ENCODE results near the gene SWI5. TPM values are rescaled to one million over a fixed set of nuclear protein-coding genes. Genes with fewer than 3 reads are reported as not detected.

SWI5 gene
- total RNA-seq, 1 donor from 2014 or later: 29.2 TPM

DNA sequence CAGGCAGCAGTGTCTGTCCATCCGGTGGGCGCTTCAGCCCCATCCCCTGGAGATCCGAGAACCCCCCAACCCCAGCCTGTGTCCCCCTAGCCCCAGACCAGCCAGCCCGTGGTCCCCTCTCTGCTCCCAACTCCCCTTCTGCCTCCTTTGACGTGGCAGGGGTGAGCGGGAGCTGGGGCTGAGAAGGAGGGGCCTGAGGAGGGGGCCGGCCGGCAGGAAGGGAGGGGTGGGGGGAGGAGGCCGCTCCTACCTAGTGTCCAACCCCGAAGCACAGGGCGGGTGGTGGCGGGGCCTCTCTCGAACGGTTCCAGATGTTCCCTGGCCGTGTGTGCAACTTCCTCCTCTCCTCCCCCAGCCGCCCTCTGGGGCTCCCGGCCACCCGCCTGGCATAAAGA is 31.2 kb upstream of the SWI5 start:
- no peaks in the 10 kb centered on the region for H3K36me3 ChIP-seq (ENCODE audit: insufficient read depth, low read length)
- peak overlapping the region; percentile 45 for H3K27ac ChIP-seq (ENCODE audit: low read depth, low read length)
- no peak overlapping the region for H3K27ac Mint-ChIP-seq (ENCODE audit: unreplicated experiment)
- H3K4me3 Mint-ChIP-seq (ENCODE audit: unreplicated experiment): no peak overlapping the region
- peaks cover 14% of the 10 kb centered on the region for H3K4me1 Mint-ChIP-seq (ENCODE audit: low read depth, unreplicated experiment)
- H3K4me3 ChIP-seq (ENCODE audit: insufficient read depth, low read depth, low read length): peak overlapping the region; percentile 36
- no peaks in the 10 kb centered on the region for H3K9me3 Mint-ChIP-seq (ENCODE audit: unreplicated experiment)
- peak overlapping the region; percentile 67 for H3K9ac ChIP-seq (ENCODE audit: low read length)
- FAIRE-seq (no peak), DNase-seq (ENCODE audit: low read depth) (peak; percentile 61)
- H3K36me3 Mint-ChIP-seq (ENCODE audit: low read depth, unreplicated experiment): peaks cover 22% of the 10 kb centered on the region
- no peaks in the 10 kb centered on the region for H4K20me1 ChIP-seq (ENCODE audit: insufficient read depth, low read length)
- H3K4me2 ChIP-seq (ENCODE audit: low read length): peak overlapping the region; percentile 45
- TF ChIP-seq, protein P1, sequence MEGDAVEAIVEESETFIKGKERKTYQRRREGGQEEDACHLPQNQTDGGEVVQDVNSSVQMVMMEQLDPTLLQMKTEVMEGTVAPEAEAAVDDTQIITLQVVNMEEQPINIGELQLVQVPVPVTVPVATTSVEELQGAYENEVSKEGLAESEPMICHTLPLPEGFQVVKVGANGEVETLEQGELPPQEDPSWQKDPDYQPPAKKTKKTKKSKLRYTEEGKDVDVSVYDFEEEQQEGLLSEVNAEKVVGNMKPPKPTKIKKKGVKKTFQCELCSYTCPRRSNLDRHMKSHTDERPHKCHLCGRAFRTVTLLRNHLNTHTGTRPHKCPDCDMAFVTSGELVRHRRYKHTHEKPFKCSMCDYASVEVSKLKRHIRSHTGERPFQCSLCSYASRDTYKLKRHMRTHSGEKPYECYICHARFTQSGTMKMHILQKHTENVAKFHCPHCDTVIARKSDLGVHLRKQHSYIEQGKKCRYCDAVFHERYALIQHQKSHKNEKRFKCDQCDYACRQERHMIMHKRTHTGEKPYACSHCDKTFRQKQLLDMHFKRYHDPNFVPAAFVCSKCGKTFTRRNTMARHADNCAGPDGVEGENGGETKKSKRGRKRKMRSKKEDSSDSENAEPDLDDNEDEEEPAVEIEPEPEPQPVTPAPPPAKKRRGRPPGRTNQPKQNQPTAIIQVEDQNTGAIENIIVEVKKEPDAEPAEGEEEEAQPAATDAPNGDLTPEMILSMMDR (IDR thresholded peaks at IDR 0.05; ENCODE audit: insufficient read depth, low read depth, low read length): no peak
- TF ChIP-seq EZH2 (IDR thresholded peaks at IDR 0.05; ENCODE audit: insufficient read depth, low read length): no peak
- H3K4me1 ChIP-seq (ENCODE audit: insufficient read depth, low read length): peaks cover 31% of the 10 kb centered on the region
- no peaks in the 10 kb centered on the region for H3K27me3 ChIP-seq (ENCODE audit: insufficient read depth, low read length)
- H2AFZ ChIP-seq (ENCODE audit: low read depth, low read length): no peak overlapping the region
- H3K9me3 ChIP-seq (ENCODE audit: insufficient read depth, low read depth, low read length): no peaks in the 10 kb centered on the region
- H3K27me3 Mint-ChIP-seq (ENCODE audit: low read depth, unreplicated experiment): no peaks in the 10 kb centered on the region
- no peaks in the 10 kb centered on the region for H3K79me2 ChIP-seq (ENCODE audit: insufficient read depth, low read length)

DNA sequence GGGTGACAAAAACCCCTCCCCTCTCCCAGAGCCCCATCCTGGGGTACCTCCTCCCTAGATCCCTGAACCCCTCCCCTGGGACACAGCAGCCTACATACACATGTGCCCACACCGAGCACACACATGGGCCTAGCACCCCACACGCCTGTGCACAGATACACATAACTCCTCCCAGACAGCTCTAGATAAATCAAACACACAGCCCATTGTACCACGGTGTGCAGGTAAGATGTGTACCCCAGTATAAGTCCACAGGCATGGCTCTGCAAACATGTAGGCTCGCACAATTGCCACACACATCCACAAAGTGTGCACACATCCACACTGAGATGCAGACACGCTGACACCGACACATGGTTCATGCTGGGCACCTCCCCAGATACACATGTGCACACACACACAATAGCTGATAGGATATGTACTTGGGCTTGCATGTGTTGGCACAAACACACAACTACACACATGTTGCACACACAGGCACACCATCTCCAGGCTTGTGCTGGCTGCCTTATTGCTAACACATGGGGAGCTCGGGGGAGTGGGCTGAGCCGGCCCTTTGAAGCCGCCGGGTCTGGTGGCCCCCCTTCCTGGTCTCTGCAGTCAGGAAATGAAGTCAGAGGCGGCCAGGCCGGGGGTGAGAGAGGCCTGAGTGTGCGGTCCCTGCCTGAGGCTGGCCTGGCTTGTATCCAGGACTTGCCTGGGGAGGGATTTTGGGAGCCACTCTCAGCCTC is 30.5 kb upstream of the SWI5 start:
- Mint-ChIP-seq H3K27ac (ENCODE audit: unreplicated experiment) (peak overlapping the region; percentile 73), H3K4me3 (ENCODE audit: unreplicated experiment) (peak overlapping the region; percentile 73), H3K4me1 (ENCODE audit: low read depth, unreplicated experiment) (peaks cover 14% of the 10 kb centered on the region), H3K9me3 (ENCODE audit: unreplicated experiment) (no peaks in the 10 kb centered on the region), H3K36me3 (ENCODE audit: low read depth, unreplicated experiment) (peaks cover 16% of the 10 kb centered on the region), H3K27me3 (ENCODE audit: low read depth, unreplicated experiment) (no peaks in the 10 kb centered on the region)
- peaks cover 31% of the 10 kb centered on the region for H3K4me1 ChIP-seq (ENCODE audit: insufficient read depth, low read length)
- H3K4me2 ChIP-seq (ENCODE audit: low read length): peak overlapping the region; percentile 45
- peak overlapping the region; percentile 0 for H3K9ac ChIP-seq (ENCODE audit: low read length)
- H3K27ac ChIP-seq (ENCODE audit: low read depth, low read length): peak overlapping the region; percentile 23
- peak overlapping the region; percentile 23 for H2AFZ ChIP-seq (ENCODE audit: low read depth, low read length)
- FAIRE-seq (no peak), DNase-seq (ENCODE audit: low read depth) (peak; percentile 57)
- H4K20me1 ChIP-seq (ENCODE audit: insufficient read depth, low read length): no peaks in the 10 kb centered on the region
- TF ChIP-seq, protein P1 (IDR thresholded peaks at IDR 0.05; ENCODE audit: insufficient read depth, low read depth, low read length): no peak
- no peak for TF ChIP-seq EZH2 (IDR thresholded peaks at IDR 0.05; ENCODE audit: insufficient read depth, low read length)
- H3K9me3 ChIP-seq (ENCODE audit: insufficient read depth, low read depth, low read length): no peaks in the 10 kb centered on the region
- H3K4me3 ChIP-seq (ENCODE audit: insufficient read depth, low read depth, low read length): no peak overlapping the region
- no peaks in the 10 kb centered on the region for H3K27me3 ChIP-seq (ENCODE audit: insufficient read depth, low read length)
- no peaks in the 10 kb centered on the region for H3K79me2 ChIP-seq (ENCODE audit: insufficient read depth, low read length)
- no peaks in the 10 kb centered on the region for H3K36me3 ChIP-seq (ENCODE audit: insufficient read depth, low read length)

DNA sequence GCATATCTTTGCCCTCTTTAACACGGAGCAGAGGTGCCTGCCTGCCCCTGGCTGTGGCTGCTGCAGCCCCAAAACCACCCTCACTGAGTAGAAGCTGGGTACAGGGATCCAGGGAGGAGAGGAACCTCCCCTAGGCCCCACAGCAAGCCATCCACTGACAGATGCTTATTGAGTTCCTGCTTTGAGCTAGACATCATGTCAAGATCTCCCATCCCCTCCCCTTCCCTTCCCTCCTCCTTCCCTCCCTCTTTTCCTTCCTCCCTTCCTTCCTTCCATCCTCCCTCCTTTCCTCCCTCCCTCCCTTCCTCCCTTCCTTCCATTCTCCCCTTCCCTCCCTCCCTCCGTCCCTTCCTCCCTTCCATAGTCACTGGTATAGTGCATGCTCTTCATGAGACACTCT is 29.6 kb upstream of the SWI5 start:
- H4K20me1 ChIP-seq (ENCODE audit: insufficient read depth, low read length): no peaks in the 10 kb centered on the region
- no peaks in the 10 kb centered on the region for H3K27me3 ChIP-seq (ENCODE audit: insufficient read depth, low read length)
- H3K36me3 Mint-ChIP-seq (ENCODE audit: low read depth, unreplicated experiment): peaks cover 12% of the 10 kb centered on the region
- H3K4me3 Mint-ChIP-seq (ENCODE audit: unreplicated experiment): no peak overlapping the region
- TF ChIP-seq, protein P1 (IDR thresholded peaks at IDR 0.05; ENCODE audit: insufficient read depth, low read depth, low read length): no peak
- no peak for TF ChIP-seq EZH2 (IDR thresholded peaks at IDR 0.05; ENCODE audit: insufficient read depth, low read length)
- FAIRE-seq (no peak), DNase-seq (ENCODE audit: low read depth) (no peak)
- H3K36me3 ChIP-seq (ENCODE audit: insufficient read depth, low read length): no peaks in the 10 kb centered on the region
- H3K9ac ChIP-seq (ENCODE audit: low read length): peak overlapping the region; percentile 21
- H3K27ac Mint-ChIP-seq (ENCODE audit: unreplicated experiment): no peak overlapping the region
- no peaks in the 10 kb centered on the region for H3K9me3 ChIP-seq (ENCODE audit: insufficient read depth, low read depth, low read length)
- H3K4me1 Mint-ChIP-seq (ENCODE audit: low read depth, unreplicated experiment): peaks cover 14% of the 10 kb centered on the region
- H3K4me1 ChIP-seq (ENCODE audit: insufficient read depth, low read length): peaks cover 38% of the 10 kb centered on the region
- no peak overlapping the region for H2AFZ ChIP-seq (ENCODE audit: low read depth, low read length)
- H3K27ac ChIP-seq (ENCODE audit: low read depth, low read length): no peak overlapping the region
- H3K79me2 ChIP-seq (ENCODE audit: insufficient read depth, low read length): no peaks in the 10 kb centered on the region
- H3K4me2 ChIP-seq (ENCODE audit: low read length): peak overlapping the region; percentile 45
- no peak overlapping the region for H3K4me3 ChIP-seq (ENCODE audit: insufficient read depth, low read depth, low read length)
- no peaks in the 10 kb centered on the region for H3K27me3 Mint-ChIP-seq (ENCODE audit: low read depth, unreplicated experiment)
- H3K9me3 Mint-ChIP-seq (ENCODE audit: unreplicated experiment): no peaks in the 10 kb centered on the region

Data from astrocyte (in vitro differentiated cells and primary cell).